SW 1271 (cell line): ENCODE results near the gene TGFB3.

Source experiments
- DNase-seq, 2 experiments: peaks; one replicate each; lab custom pipeline; 2025; lab: John Stamatoyannopoulos, UW

TGFB3 gene

DNA sequence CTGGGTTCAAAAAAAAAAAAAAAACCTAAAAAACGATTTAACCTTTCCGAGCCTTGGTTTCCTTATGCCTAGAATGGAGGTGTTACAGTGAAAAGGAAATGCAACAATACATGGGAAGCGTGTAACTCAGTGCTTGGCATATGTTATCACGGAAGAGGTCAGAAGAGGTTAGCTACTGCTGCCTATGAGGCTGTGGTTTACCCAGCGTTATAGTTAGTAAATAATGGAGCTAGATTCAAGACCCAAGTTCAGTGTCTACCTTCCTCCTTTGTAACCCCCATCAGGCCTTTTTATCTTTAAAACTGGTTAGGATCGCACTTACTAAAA lies 4.6 kb upstream of the TGFB3 start:
- no peak for DNase-seq

DNA sequence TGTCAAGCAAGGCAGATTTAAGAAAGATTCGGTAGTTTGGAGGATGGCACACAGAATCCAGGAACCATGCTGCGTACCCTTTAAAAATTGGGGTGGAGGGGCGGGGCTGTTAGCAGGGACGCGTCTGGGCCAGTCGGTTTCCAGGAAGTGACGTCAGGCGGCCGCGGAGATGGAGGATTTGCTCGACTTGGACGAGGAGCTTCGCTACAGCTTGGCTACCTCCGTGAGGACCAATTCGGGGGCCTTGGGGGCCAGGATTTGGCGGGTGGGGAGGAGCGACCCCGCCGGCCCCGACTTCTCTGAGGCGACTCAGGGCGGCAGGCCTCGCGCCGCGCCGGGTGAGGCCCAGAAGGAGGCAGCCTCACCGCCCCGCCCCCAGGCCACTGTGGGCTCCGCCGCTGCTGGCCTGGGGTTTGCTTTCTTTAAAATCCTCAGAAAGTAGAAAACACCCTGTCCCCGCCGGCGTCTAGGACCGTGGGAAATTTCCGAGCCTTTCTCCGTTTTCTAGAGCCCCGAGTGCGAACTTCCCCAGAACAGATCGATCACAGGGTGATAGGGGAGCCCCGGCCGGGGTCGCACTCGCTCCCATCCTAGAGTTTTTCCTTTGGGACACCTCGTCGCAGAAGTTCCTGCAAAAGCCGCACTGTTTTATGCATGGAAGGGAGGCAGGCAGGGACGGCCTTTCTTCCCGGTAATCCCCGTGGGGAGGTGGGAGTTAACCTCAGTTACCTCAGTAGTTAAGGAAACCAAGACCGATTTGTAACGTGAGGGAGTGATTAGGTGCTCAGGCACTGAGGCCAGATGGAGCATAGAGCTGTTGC lies 4.0 kb upstream of the TGFB3 start, which contains the start of gene IFT43:
TSS of gene IFT43 (plus strand) at position 146 of the 821 bp plus-strand sequence. CDS start at position 170, 24 bp downstream.
- peak; percentile 43 to 83 for DNase-seq

DNA sequence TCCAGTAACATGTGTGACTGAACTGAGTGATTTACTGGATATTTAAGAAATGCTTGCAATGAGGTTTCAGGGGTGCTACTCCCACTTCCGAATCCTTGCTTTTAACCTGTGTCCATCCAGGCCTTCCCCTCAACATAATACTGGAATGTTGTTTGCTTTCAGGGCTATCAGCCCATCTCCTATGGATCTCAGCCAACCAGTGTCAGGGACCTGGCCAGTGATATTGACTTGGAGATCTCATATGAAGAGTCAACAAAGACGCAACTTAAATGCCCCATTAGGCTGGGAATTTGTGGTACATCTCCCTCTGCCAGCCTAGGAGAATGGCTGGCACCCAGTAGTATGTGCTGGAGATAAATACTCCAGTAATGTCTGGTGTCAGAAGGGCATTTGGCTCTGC lies 2.9 kb upstream of the TGFB3 start:
- DNase-seq, result no peak

DNA sequence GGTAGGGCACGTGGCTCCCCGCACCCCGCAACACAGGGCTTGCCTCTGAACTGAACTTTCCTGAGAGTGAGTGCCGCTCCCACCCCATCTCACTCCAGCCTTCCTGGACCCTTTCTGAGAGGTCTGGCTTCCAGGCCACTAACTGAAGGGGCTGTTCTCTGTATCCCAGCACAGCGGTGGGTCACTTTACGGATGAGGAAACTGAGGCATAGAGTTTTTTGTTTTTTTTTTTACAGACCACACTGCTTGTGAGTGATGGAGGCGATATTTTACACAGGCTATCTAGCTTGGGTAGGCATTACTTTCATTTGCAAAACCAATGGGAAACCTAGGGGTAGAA lies 1.2 kb upstream of the TGFB3 start:
- DNase-seq, result no peak

DNA sequence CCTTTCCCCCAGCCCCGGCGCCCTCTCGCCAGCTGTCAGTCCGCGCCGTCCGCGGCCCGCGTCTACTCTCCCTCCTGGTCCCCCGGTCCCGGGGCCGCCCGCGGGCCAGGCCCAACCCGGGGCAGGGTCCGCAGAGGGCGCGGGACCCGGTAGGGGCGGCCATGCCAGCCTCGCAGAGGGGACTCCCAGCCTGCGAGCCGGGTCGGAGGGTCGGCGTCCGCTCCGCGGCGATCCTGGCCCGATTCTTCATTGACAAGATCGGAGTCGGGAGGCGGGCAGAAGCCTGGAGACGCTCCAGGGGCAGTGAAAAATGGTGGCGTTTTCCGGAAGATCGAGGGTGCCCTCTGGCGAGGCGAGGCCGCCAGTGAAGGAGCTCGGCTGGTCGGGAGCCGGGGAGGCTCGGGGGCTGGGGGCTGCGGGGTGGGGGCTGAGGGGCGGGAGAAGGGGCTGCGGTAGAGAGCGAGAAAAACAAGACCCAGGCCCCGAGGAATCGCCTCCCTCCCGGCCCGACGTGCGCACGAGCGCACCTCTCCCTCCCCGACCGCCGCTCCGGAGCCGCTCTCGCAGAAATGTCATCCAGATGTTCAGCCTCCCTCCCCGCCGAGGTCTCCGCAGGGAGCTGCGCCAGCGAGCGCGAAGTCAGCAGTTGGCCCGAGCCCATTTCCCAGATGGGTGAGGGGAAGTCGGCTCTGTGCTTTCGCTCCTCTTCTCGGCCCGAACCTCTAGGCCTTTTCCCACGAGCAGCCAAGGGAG lies 647 bp upstream of the TGFB3 start:
- peak; percentile 33 to 76 for DNase-seq

DNA sequence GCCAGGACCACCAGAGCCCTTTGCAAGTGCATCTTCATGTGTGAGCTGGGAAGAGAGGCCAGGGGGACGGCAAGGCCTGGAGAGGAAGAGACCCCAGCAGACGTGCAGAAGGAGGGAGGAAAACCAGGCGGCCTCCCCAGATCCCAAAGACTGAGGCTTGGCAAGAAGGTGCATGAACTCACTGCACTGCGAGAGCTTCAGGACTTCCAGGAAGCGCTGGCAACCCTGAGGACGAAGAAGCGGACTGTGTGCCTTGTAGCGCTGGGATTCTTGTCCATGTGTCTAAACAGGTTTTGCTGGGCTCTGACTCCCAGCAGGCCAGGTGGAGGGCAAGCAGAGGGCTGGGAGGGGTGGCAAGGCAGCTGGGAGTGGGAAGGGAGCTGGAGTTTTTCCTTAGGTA lies 939 bp downstream of the TGFB3 start:
- no peak for DNase-seq

DNA sequence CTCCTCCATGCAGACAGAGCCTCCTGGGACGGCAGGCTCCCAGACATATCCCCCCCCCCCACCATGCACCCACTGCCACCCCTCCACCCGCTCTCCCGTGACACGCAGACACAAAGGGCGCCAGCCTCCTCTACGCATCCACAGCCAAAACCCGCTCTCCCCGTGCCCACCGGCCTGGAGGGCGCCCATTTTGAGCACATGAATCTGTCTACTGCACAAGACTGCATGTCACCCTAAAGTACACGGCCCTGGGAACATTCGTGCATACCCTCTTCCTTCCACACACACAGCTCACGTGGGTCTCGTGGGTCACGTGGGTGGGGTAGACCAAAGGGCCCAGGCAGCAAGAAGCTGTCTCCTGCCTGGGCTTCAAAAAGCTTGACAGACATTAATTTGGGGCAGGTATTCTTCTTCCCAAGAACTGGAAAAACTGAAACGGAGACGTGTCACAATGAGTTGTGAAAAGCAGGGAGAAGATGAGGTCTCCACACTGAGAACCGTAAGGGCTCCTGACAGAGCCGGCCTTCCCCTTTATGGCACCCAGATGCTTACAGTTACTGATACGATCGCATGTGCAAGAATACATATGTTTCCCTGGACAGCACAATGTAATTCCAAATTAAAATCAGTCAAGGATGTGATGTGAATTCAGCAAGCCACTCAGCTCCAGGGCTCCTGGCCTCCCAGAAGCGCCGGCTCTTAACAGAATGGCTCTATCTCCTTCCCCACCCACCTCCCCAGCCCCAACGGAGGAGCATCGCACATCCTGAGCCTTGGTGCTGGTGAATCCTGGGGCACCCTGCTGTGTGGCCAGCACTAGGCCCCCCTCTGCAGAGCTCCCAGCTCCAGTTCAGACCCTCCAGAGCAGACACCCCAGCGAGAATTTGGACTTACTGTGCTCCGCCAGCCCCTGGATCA lies 1.9 kb downstream of the TGFB3 start:
- DNase-seq, result no peak

DNA sequence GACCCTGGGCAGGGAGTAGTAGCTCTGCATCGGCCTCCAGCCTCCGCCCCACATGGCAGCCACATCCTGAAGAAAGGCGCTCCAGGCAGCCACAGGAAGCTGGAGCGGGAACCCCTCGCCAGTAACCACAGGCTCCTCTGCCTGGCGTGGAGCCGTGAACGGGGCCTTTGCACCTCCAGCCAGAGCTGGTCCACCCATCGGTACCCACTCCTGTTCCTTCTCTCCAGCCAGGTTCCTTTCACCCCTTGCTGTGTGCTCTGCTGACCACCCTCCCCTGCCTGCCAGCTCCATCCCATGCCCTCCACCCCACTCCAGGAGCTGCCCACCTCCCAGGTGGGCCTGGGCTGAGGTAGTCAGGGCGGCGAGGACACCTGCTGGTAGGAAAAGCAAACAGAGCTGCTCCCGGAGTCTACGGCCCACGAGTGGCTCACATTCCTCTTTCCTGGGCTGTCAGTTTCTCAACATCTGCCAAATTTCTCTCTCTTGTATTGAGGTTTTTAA lies 2.7 kb downstream of the TGFB3 start:
- DNase-seq, result peak in 1 of 2 experiments; percentile 3

DNA sequence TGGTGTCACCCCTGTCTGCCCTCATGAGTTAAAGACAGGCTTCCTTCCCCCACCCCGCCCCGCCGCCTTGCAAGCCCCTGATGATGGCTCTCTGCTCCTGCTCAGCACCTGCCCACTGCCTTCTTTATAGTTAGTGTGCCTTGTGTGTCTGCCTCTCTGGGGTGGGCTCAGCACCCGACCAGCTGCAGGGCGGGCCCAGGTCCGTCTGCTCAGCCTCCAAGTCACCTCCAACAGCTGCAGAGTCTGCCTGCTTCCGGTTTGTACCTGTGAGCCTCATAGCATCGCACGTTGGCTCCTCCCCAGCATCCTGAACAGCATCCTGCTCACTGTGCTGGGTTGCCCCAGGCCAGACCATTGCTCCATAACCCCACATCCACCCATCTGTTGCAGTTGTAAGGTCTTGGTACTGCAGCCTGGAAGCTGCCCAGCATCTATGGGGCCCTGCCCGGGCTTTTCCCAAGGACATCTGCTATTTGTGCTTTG lies 3.5 kb downstream of the TGFB3 start:
- DNase-seq, result no peak

DNA sequence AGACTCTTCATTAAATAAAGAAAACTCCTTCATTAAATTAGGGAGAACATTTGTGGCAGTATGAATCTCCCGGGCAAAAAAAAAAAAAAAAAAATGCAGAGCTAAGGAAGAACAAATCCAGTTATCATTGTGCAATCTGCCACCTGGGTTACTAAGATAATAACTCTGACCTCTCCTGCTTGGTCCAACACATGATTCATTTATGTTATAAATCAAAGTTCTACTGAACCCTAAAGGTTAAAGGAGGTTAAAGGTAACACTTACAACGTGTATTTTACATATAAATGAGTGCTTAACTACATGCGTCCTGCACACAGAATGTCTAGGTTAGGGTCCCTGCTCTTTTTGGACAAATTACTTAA lies 4.2 kb downstream of the TGFB3 start:
- no peak for DNase-seq

DNA sequence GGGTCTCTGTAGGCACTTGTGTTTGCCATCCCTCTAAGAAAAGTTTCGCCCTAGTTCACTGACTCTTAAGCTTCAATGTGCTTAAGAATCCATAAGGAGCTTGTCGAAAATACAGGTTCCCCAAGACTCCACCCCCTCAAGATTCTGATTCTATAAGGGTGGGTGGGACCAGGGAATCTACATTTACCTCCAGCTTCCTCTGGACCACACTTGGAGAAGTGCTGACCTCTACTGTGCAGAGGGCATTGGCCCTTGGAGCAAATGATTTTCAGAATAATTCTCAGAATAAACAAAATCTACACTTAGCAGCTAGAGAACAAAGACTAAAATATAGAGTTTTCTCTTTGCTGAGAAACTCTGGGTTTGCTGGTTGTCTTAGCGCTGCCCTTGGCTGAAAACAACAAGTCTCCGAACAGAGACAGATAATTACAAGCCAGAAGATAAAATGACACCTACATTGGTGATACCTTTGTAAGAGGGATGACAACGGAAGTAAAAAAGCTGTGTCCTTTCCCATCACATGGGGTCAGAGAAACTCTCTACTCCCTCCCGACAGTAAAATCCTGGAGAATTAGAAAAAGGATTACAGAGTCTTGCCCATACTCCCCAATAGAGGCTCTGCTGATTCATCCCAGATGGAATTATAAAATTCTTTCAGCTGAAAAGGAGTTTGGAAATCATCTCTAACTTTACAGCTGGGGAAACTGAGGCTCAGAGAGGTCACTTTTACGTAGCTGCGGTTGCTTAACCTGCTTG lies 4.8 kb downstream of the TGFB3 start:
- no peak for DNase-seq

DNA sequence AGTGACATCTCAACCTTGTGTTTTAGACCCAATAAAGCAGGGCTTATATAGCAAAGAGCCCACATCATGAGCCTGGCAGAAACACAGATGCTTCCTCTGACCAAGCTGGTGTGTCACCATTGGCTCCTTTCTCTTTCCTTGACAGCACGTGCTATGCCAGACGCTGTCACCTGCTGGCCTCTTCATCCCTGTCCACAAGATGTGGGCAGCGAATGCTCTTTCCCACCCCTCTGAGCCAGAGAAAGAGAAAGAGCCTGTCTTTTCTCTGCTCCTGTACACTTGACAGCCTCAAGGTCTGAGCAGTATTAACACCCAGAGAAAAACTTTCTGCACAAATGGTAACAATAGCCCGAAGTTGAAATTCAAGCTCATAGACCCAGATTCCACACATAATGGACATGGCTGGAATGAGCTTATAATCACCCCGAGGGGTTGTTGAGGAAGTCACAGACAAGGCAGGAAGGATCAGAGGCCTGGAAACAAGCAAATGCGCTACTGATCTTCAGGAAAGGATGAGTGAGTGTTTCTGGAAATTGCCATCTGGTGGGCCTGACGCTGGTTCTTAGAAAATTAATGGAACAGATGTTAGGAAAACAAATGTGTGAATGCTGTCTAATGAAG lies 8.9 kb downstream of the TGFB3 start:
- DNase-seq, result no peak

DNA sequence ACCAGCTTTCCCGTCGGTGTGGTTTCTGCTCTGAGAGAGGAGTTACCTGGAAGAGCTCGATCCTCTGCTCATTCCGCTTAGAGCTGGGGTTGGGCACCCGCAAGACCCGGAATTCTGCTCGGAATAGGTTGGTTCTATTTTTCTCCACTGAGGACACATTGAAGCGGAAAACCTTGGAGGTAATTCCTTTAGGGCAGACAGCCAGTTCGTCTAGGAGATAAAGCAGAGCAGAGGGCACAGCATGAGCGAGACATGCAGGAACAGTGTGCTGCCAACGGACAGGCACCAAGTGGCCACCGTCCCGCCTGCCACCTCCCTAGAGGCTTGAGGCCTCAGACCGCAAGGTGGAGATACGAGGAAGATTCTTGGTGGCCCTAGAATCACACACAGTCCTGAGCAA lies 10.3 kb downstream of the TGFB3 start:
- no peak for DNase-seq

DNA sequence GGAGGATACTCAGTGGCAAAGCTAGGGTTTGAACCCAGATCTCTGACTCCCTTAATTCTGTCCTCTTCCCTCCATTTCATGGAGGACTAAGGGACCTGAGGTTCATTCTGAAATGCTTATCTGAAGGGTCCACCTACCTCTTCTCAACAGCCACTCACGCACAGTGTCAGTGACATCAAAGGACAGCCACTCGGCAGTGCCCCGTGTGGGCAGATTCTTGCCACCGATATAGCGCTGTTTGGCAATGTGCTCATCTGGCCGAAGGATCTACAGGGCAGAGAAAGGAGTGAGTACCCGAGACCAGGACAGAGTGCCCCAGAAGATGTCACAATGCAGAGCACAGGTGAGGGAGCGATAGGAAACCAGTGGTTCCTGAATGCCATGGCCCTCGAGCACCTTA lies 10.8 kb downstream of the TGFB3 start:
- no peak for DNase-seq

DNA sequence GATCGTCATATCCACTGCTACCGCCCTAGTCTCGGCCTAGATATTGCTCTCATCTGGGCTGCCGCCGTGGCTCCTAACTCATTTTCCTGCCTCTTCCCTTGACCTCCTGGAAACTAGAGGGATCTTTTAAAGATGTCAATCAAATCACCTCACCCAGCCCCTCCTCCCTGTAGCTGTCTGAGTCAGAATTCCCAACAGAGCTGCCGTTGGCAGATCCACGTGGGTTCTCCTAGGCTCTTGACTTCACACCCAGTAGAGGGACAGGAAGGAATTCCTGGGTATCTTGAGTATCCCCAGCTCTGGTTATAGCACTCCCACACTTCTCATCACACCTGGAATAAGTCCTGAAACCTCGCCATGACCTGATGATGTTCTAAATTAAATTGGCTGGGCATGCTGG lies 11.9 kb downstream of the TGFB3 start:
- DNase-seq, result no peak

DNA sequence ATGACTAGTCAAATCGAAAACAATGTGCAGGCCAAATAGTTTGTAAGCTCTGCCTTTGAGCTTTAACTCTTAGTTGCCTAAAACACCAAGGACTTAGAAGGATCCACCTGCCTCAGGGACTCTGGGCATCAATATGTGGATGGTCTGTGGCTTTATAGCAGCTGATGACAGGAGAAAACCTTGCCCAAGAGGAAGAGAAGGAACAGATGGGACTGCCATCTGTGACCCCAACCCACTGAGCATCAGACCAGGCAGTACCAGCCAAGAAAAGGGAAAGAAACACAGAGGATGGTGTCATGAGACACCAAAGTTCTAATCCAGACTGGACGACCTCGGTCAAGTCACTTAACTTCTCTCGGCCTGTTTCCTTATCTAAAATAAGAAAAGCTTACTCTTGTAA lies 12.7 kb downstream of the TGFB3 start:
- DNase-seq, result no peak

DNA sequence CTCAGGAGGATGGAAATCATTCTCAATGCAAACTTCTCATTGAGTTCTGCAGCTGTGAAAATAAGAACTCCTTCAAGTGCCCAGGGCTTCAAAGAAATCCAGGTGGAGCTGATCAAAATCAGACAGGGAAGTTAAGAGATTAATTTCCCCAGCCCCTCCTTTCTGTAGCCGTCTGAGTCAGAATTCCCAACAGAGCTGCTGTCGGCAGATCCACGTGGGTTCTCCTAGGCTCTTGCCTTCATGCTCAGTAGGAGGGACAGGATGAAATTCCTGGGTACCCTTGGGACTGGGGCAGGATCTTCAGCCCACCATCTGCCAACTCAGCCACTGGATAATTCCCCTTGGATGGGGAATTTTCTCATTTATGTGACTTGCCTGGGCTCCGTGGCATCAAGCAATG lies 13.3 kb downstream of the TGFB3 start:
- DNase-seq, result no peak

DNA sequence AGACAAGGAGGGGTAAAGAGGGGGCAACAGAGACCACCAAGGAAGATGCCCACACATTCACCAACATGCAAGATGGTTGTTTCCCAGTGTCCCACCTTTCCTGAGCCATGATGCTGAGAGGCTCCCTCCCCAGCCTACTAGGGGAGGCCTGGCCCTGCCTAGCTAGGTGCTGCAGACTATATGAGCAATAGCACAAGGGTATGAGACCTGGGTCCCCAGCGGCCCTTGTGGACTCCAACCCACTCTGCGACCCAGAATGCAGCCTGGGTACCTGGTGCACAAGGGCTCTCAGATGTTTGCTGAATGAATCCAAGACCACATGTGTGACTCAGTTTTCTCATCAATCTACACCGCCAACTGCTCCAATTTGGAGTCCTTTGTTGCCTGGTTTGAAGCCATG lies 13.9 kb downstream of the TGFB3 start:
- DNase-seq, result no peak

DNA sequence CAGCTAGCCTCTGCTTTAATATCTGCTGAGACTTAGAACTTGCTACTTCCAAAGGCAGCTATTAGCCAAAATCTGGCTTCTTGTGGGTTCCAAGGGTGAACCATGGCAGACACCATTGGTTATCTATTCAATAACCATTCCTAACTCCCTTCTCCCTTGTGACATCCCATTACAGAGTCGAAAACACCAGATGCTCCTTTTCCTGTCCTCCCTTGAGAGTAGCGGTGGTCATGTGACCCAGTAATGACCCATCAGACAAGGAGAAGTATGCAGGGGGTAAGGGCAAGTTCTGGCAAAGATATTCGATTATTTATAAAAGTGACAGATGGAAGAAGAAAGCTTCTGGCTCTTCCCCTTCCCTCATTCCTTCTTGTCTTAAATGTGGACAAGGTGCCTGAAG lies 20.1 kb downstream of the TGFB3 start:
- DNase-seq, result no peak

DNA sequence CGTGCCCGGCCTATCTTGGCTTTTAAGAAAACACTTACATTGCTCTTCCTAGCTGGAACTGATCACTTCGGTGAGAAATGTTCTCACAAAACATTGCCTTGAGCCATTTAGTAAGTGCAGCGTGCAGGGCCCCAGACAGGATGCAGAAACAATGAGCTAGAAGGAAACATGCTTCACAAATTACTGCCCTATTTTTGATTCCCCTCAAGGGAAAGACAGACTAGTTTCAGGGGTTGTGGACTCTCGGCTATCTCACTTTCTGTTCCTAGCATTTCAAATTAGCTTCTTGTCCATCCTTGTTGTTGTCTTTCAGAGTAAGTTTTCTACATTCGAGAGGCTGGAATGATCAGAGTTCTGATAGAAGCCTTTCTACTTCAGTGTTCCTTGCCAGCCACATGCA lies 21.6 kb downstream of the TGFB3 start:
- no peak for DNase-seq

DNA sequence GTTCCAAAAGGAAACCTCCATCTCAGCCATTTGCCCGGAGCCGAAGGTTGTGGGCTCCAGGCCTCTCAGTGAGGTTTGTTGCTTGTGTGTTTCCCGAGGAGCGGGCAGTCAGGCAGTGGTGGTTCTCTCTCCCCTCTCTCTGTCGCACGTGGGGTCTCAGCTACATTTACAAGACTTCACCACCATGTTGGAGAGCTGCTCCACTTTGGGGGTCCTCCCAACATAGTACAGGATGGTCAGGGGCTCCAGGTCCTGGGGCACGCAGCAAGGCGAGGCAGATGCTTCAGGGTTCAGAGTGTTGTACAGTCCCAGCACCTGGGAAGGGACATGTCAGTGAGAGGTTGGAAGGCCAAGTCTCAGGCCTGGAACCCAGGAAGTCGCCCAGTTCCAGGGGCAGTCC lies 22.8 kb downstream of the TGFB3 start:
- DNase-seq, result no peak
